Measurements from ENCODE around the gene HOXB5.
A peak's percentile ranks its signal among the peaks of the same experiment; 100 is the strongest.

Gene HOXB5

DNA sequence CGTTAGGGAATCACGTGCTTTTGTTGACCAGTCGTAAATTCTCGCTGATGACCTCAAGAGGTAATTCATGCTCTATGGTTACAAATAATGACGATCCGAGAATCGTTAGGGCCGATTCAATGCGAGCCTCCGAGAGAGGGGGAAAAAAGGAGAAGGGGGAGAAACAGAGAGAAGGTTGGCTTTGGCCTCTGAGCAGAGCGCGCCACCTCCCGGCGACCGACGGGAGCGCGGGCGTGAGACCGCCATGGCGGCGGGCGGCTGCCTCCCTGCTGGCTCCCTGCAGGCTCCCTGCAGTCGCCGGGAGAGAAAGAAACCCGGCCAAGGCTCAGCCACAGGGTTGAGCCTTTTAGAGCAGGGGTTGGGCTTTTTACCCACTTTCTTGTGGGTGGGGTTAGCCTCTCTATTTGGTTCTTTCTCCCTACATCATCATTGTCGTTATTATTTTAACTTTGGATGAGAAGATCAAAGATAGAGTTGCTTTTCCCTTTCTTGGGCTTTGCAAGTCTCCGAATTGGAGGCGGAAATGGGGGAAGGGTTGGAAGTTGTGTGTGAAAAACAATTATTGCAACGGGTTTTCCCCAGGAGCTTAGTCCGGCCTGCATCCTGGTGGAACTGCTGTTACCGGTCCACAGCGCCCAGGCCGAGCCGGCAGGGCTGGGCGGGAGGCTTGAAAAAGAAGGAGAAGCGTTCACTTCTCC lies 410 bp upstream of the HOXB5 start:
- under 1% methylated on average over 32 of the region's 37 CpGs for WGBS

GRCh38 chr17:48592577-48592976 lies 1.0 kb downstream of the HOXB5 start:
- 6% methylated on average over 13 of the region's 14 CpGs for WGBS
- Histone ChIP-seq H3K4me3 (ENCODE audit: insufficient read depth in 1 of 2, low read depth in 1 of 2, low read length in 2 of 2) (peak overlapping the region; percentile 23 to 80), H3K18ac (ENCODE audit: low read depth in 1 of 2, low read length in 2 of 2) (peak overlapping the region; percentile 91 to 93), H3K4me2 (ENCODE audit: low read length, poor library complexity, severe bottlenecking) (peak overlapping the region; percentile 92), H3K79me1 (replicated peaks; ENCODE audit: low read length, poor library complexity, severe bottlenecking) (peaks cover 4% of the 10 kb centered on the region), H2AK5ac (ENCODE audit: low read length, severe bottlenecking) (peak overlapping the region; percentile 66), H2BK12ac (ENCODE audit: low read length in 2 of 2) (peak overlapping the region in 1 of 2 experiments; percentile 73), H2BK15ac (ENCODE audit: low read depth, poor library complexity, severe bottlenecking) (no peak overlapping the region), H3K9me3 (ENCODE audit: control insufficient read depth, low read length) (no peaks in the 10 kb centered on the region), H4K8ac (ENCODE audit: low read length) (peak overlapping the region; percentile 61), H3K36me3 (ENCODE audit: control insufficient read depth in 1 of 2, insufficient read depth in 2 of 2, low read depth in 1 of 2, low read length in 2 of 2) (peaks cover 31 to 34% of the 10 kb centered on the region in 2 experiments), H3K4ac (ENCODE audit: low read depth in 1 of 2, low read length in 2 of 2) (peak overlapping the region; percentile 66 to 89), H2AFZ (ENCODE audit: low read depth, low read length) (no peak overlapping the region), H3K14ac (ENCODE audit: low read length in 2 of 2) (peak overlapping the region in 1 of 2 experiments; percentile 96), H3K4me1 (ENCODE audit: control insufficient read depth, insufficient read depth, low read depth, low read length) (peaks cover 48% of the 10 kb centered on the region), H3K27ac (ENCODE audit: low read length, poor library complexity, severe bottlenecking) (peak overlapping the region; percentile 22), H3K9ac (ENCODE audit: low read length) (peak overlapping the region; percentile 98), H4K91ac (ENCODE audit: low read length) (peak overlapping the region; percentile 52), H2BK120ac (ENCODE audit: low read depth, low read length) (peak overlapping the region; percentile 50), H3K27me3 (ENCODE audit: control insufficient read depth in 1 of 2, insufficient read depth in 1 of 2, low read length in 2 of 2) (no peaks in the 10 kb centered on the region), H3K23ac (ENCODE audit: low read length in 2 of 2) (no peak overlapping the region), H2BK5ac (ENCODE audit: low read depth, low read length, poor library complexity, severe bottlenecking) (peak overlapping the region; percentile 9)
- no peak for DNase-seq

More for the DNA sequence above, 410 bp upstream of the HOXB5 start:
- Histone ChIP-seq H3K9ac (ENCODE audit: low read length) (peak overlapping the region; percentile 98), H3K14ac (ENCODE audit: low read length in 2 of 2) (peak overlapping the region in 1 of 2 experiments; percentile 71), H3K18ac (ENCODE audit: low read depth in 1 of 2, low read length in 2 of 2) (peak overlapping the region; percentile 90 to 97), H3K36me3 (ENCODE audit: control insufficient read depth in 1 of 2, insufficient read depth in 2 of 2, low read depth in 1 of 2, low read length in 2 of 2) (peaks cover 31 to 34% of the 10 kb centered on the region in 2 experiments), H3K23ac (ENCODE audit: low read length in 2 of 2) (peak overlapping the region; percentile 5 to 25), H4K91ac (ENCODE audit: low read length) (peak overlapping the region; percentile 53), H2BK12ac (ENCODE audit: low read length in 2 of 2) (peak overlapping the region in 1 of 2 experiments; percentile 86), H2AFZ (ENCODE audit: low read depth, low read length) (no peak overlapping the region), H3K27ac (ENCODE audit: low read length, poor library complexity, severe bottlenecking) (peak overlapping the region; percentile 90), H2BK120ac (ENCODE audit: low read depth, low read length) (peak overlapping the region; percentile 42), H3K27me3 (ENCODE audit: control insufficient read depth in 1 of 2, insufficient read depth in 1 of 2, low read length in 2 of 2) (no peaks in the 10 kb centered on the region), H2BK15ac (ENCODE audit: low read depth, poor library complexity, severe bottlenecking) (no peak overlapping the region), H3K4me3 (ENCODE audit: insufficient read depth in 1 of 2, low read depth in 1 of 2, low read length in 2 of 2) (peak overlapping the region in 1 of 2 experiments; percentile 80), H2AK5ac (ENCODE audit: low read length, severe bottlenecking) (peak overlapping the region; percentile 79), H3K9me3 (ENCODE audit: control insufficient read depth, low read length) (no peaks in the 10 kb centered on the region), H2BK5ac (ENCODE audit: low read depth, low read length, poor library complexity, severe bottlenecking) (no peak overlapping the region), H4K8ac (ENCODE audit: low read length) (peak overlapping the region; percentile 29), H3K4ac (ENCODE audit: low read depth in 1 of 2, low read length in 2 of 2) (peak overlapping the region; percentile 36 to 92), H3K79me1 (replicated peaks; ENCODE audit: low read length, poor library complexity, severe bottlenecking) (peaks cover 4% of the 10 kb centered on the region), H3K4me1 (ENCODE audit: control insufficient read depth, insufficient read depth, low read depth, low read length) (peaks cover 46% of the 10 kb centered on the region), H3K4me2 (ENCODE audit: low read length, poor library complexity, severe bottlenecking) (peak overlapping the region; percentile 44)
- DNase-seq, result peak; percentile 98

DNA sequence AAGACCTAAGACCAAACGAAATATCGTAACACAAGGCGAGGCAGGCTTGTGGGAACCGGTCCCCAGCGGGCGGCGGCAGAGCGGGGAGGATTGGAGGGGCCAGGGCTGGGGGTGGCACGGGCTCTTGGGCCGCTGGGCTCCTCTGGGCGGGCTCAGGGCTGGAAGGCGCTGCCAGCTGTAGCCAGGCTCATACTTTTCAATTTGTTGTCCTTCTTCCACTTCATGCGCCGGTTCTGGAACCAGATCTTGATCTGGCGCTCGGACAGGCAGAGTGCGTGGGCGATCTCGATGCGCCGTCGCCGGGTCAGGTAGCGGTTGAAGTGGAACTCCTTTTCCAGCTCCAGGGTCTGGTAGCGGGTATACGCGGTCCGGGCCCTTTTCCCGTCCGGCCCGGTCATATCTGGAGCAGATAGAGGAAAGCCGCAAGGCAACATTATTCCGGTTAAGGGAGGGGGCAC lies 1.5 kb downstream of the HOXB5 start:
- peaks cover 31 to 34% of the 10 kb centered on the region in 2 experiments for H3K36me3 ChIP-seq (ENCODE audit: control insufficient read depth in 1 of 2, insufficient read depth in 2 of 2, low read depth in 1 of 2, low read length in 2 of 2)
- peak overlapping the region; percentile 70 for H4K91ac ChIP-seq (ENCODE audit: low read length)
- peak overlapping the region; percentile 98 for H3K9ac ChIP-seq (ENCODE audit: low read length)
- peak overlapping the region in 1 of 2 experiments; percentile 63 for H3K23ac ChIP-seq (ENCODE audit: low read length in 2 of 2)
- peak overlapping the region in 1 of 2 experiments; percentile 94 for H3K14ac ChIP-seq (ENCODE audit: low read length in 2 of 2)
- peak overlapping the region; percentile 50 for H2BK120ac ChIP-seq (ENCODE audit: low read depth, low read length)
- no peak overlapping the region for H2BK15ac ChIP-seq (ENCODE audit: low read depth, poor library complexity, severe bottlenecking)
- no peak for DNase-seq
- peak overlapping the region; percentile 9 for H2BK5ac ChIP-seq (ENCODE audit: low read depth, low read length, poor library complexity, severe bottlenecking)
- no peak overlapping the region for H2AFZ ChIP-seq (ENCODE audit: low read depth, low read length)
- H3K27ac ChIP-seq (ENCODE audit: low read length, poor library complexity, severe bottlenecking), result no peak overlapping the region
- peak overlapping the region in 1 of 2 experiments; percentile 89 for H3K4ac ChIP-seq (ENCODE audit: low read depth in 1 of 2, low read length in 2 of 2)
- no peaks in the 10 kb centered on the region for H3K9me3 ChIP-seq (ENCODE audit: control insufficient read depth, low read length)
- peak overlapping the region in 1 of 2 experiments; percentile 80 for H3K4me3 ChIP-seq (ENCODE audit: insufficient read depth in 1 of 2, low read depth in 1 of 2, low read length in 2 of 2)
- peak overlapping the region; percentile 92 for H3K4me2 ChIP-seq (ENCODE audit: low read length, poor library complexity, severe bottlenecking)
- H4K8ac ChIP-seq (ENCODE audit: low read length), result no peak overlapping the region
- peak overlapping the region; percentile 82 to 93 for H3K18ac ChIP-seq (ENCODE audit: low read depth in 1 of 2, low read length in 2 of 2)
- H3K79me1 ChIP-seq (replicated peaks; ENCODE audit: low read length, poor library complexity, severe bottlenecking), result peaks cover 5% of the 10 kb centered on the region
- WGBS, result 4% methylated on average over 26 of the region's 33 CpGs
- H2AK5ac ChIP-seq (ENCODE audit: low read length, severe bottlenecking), result no peak overlapping the region
- peak overlapping the region in 1 of 2 experiments; percentile 70 for H2BK12ac ChIP-seq (ENCODE audit: low read length in 2 of 2)
- peaks cover 51% of the 10 kb centered on the region for H3K4me1 ChIP-seq (ENCODE audit: control insufficient read depth, insufficient read depth, low read depth, low read length)
- H3K27me3 ChIP-seq (ENCODE audit: control insufficient read depth in 1 of 2, insufficient read depth in 1 of 2, low read length in 2 of 2), result peaks cover 0 to 4% of the 10 kb centered on the region in 2 experiments
